Fibroblast of pulmonary artery (primary cell): Measurements from ENCODE around the gene IFT74.

Experiments used
- DNase-seq: peaks from one replicate; pipeline ENCODE4 v3.0.0-alpha.2; 2010; ENCODE audit warnings: low read depth
- H3K4me3 ChIP-seq: replicated peaks from 2 replicates; pipeline ENCODE4 v1.5.1; 2011; ENCODE audit warnings: low read depth, mild to moderate bottlenecking, control low read depth, low read length, moderate library complexity
- CTCF ChIP-seq: IDR thresholded peaks from 2 replicates; pipeline ENCODE4 v1.5.1; 2011; ENCODE audit warnings: mild to moderate bottlenecking, control low read depth, low read length, inconsistent platforms; ENCODE audit errors: missing control alignments

The IFT74 gene

DNA sequence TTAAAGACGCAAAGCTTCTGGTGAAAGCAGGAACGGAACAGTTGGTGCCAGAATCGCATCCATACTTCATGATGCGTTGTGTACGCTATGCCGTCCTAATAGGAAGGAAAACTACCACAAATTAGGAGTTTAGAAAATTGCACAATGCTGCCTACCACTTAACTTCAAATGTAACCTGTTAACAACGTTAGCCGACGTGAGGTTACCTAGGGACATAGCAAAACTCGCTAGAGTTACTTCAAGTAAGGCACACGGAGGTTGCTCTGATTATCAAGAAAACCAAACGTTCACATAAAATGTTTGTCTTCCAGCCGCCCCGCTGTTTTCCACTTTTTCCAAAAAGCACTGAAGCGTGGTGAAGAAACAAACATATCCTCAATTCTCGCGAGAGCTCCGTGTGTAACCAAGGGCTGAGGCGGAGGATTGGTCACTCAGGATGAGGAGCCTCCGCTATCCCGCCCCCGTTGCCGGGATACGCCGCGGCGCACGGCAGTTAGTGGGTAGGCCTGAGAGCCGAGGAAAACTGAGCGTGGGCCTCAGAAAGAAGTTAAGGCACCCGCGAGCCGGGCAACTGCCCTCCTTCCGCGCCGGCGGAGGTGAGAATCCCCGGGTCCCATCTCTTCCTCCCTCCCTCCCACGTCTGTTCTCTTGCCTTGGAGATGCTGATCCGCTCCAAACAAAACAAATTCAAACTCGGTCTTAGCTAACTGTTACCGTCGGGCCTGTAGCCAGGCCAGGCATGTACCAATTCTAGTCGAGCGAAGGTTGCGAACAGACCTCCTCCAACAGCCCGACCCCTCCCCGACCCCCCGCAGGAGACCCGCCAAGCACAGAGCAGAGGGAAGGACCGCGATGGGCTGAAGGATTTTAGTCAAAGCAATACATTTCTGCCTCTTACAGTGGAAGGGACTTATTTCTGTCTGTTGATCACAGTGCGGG, at the start of gene IFT74:
TSS of gene IFT74 (plus strand) at position 492 of the 939 bp plus-strand sequence. CDS start 5,556 bp downstream, outside the sequence.
- H3K4me3 ChIP-seq, result peak within 1 kb of the TSS; percentile 79

GRCh38 chr9:26913138-26913668, 43.0 kb upstream of the IFT74 start:
- no peak overlapping the region for H3K4me3 ChIP-seq
- no peak for TF ChIP-seq CTCF
- DNase-seq, result no peak

More for the DNA sequence above, at the start of gene IFT74:
- peak; percentile 99 for DNase-seq
- no peak for TF ChIP-seq CTCF

DNA sequence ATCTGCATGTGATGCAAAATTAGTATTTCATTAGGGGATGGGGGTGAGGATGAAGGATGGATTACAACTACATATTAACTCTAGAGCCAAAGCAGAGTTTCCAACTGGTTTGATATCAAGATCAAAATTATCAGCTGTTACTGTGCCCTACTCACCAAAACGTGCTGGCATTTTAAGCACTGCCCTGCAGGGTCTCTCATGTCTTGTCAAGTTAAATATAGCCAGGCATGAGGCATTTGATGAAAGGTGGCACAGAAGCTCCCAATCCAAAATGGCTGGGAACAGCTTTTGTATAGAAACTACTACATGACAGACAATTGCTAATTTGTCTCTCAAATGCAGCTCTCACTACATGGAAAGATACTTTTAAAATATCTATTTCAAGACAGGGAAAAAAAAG, 36.5 kb upstream of the IFT74 start:
- no peak overlapping the region for H3K4me3 ChIP-seq
- DNase-seq, result no peak
- no peak for TF ChIP-seq CTCF

GRCh38 chr9:26925609-26926008, 30.6 kb upstream of the IFT74 start:
- no peak for TF ChIP-seq CTCF
- DNase-seq, result no peak
- H3K4me3 ChIP-seq, result no peak overlapping the region

DNA sequence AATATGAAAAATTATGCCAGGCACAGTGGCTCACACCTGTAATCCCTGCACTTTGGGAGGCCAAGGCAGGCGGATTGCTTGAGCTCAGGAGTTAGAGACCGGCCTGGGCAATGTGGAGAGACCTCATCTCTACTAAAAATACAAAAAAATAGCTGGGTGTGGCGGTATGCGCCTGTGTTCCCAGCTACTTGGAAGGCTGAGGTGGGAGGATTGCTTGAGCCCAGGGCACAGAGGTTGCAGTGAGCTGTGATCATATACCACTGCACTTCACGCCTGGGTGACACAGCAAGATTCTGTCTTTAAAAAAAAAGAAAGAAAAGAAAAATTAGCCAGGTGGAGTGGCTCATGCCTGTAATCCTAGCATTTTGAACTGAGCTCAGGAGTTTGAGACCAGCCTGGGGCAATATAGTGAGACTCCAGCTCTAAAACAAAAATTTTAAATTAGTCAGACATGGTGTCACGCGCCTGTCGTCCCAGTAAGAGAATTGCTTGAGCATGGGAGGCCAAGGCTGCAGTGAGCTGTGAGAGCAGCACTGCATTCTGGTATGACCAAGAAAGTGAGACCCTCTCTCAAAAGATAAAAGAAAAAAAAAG, 27.2 kb upstream of the IFT74 start:
- no peak for TF ChIP-seq CTCF
- no peak for DNase-seq
- no peak overlapping the region for H3K4me3 ChIP-seq

GRCh38 chr9:26935847-26936246, 20.4 kb upstream of the IFT74 start:
- no peak for DNase-seq
- no peak for TF ChIP-seq CTCF
- no peak overlapping the region for H3K4me3 ChIP-seq
